ENCODE data around the gene GINS3.

The GINS3 gene

GRCh38 chr16:58360041-58360634 lies 32.1 kb upstream of the GINS3 start:
- H3K27ac ChIP-seq, result no peak overlapping the region
- DNase-seq (ENCODE audit: low spot score), result no peak
- TF ChIP-seq, protein P1, sequence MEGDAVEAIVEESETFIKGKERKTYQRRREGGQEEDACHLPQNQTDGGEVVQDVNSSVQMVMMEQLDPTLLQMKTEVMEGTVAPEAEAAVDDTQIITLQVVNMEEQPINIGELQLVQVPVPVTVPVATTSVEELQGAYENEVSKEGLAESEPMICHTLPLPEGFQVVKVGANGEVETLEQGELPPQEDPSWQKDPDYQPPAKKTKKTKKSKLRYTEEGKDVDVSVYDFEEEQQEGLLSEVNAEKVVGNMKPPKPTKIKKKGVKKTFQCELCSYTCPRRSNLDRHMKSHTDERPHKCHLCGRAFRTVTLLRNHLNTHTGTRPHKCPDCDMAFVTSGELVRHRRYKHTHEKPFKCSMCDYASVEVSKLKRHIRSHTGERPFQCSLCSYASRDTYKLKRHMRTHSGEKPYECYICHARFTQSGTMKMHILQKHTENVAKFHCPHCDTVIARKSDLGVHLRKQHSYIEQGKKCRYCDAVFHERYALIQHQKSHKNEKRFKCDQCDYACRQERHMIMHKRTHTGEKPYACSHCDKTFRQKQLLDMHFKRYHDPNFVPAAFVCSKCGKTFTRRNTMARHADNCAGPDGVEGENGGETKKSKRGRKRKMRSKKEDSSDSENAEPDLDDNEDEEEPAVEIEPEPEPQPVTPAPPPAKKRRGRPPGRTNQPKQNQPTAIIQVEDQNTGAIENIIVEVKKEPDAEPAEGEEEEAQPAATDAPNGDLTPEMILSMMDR (conservative IDR thresholded peaks at IDR 0.05; ENCODE audit: low read depth), result no peak
- ChIA-PET CTCF (no interaction called here), POLR2A (ENCODE audit: low non-redundant PET) (no interaction called here)

- DNase-seq (ENCODE audit: low spot score), result no peak
- CTCF ChIA-PET, result no interaction called here
- H3K27ac ChIP-seq, result no peak overlapping the region
- TF ChIP-seq, protein P1 (conservative IDR thresholded peaks at IDR 0.05; ENCODE audit: low read depth), result no peak
- POLR2A ChIA-PET (ENCODE audit: low non-redundant PET), result no interaction called here
Observed at GRCh38 chr16:58361726-58362125, 30.5 kb upstream of the GINS3 start.

GRCh38 chr16:58363746-58364393 lies 28.4 kb upstream of the GINS3 start:
- no peak overlapping the region for H3K27ac ChIP-seq
- ChIA-PET CTCF (no interaction called here), POLR2A (ENCODE audit: low non-redundant PET) (no interaction called here)
- TF ChIP-seq, protein P1 (conservative IDR thresholded peaks at IDR 0.05; ENCODE audit: low read depth), result no peak
- DNase-seq (ENCODE audit: low spot score), result no peak

DNA sequence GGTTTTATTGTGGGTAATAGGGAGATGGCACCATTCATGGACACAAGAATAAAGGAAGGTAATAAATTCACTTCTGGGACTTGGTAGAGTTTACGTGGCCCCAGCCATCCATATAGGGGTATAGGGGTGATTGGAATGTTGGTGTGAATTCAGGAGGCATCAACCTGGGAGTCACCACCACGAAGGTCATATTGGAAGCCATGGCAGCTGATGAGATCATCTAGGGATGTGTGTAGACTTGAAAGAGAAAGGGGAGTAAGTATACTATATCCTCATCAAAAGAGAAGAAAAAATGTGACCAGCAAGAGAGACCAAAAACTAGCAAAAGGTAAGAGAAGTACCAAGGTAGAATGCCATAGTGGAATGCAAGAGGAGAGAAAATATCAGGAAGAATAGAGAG lies 26.6 kb upstream of the GINS3 start:
- POLR2A ChIA-PET (ENCODE audit: low non-redundant PET), result no interaction called here
- TF ChIP-seq, protein P1 (conservative IDR thresholded peaks at IDR 0.05; ENCODE audit: low read depth), result no peak
- no peak overlapping the region for H3K27ac ChIP-seq
- CTCF ChIA-PET, result no interaction called here
- no peak for DNase-seq (ENCODE audit: low spot score)

GRCh38 chr16:58366247-58367031 lies 25.8 kb upstream of the GINS3 start:
- ChIA-PET CTCF (interaction anchor here (0.6 kb wide), 2 partner anchors 32 to 124 kb away, joined by 3 read pairs; no protein-coding TSS in a partner anchor), POLR2A (ENCODE audit: low non-redundant PET) (no interaction called here)
- no peak overlapping the region for H3K27ac ChIP-seq
- peak; percentile 59 for DNase-seq (ENCODE audit: low spot score)
- TF ChIP-seq, protein P1 (conservative IDR thresholded peaks at IDR 0.05; ENCODE audit: low read depth), result no peak

- ChIA-PET CTCF (interaction anchor here (0.6 kb wide), 1 partner anchor 124 kb away, joined by 3 read pairs; no protein-coding TSS in a partner anchor), POLR2A (ENCODE audit: low non-redundant PET) (no interaction called here)
- TF ChIP-seq, protein P1 (conservative IDR thresholded peaks at IDR 0.05; ENCODE audit: low read depth), result no peak
- no peak overlapping the region for H3K27ac ChIP-seq
- DNase-seq (ENCODE audit: low spot score), result no peak
Observed at GRCh38 chr16:58367252-58367651, 25.0 kb upstream of the GINS3 start.
